HS-5 (cell line): ENCODE data around the gene DIAPH3.

Experiments used
- DNase-seq: peaks from one replicate; pipeline ENCODE4 v3.0.0-alpha.2; 2012; ENCODE audit warnings: low read depth

The DIAPH3 gene

DNA sequence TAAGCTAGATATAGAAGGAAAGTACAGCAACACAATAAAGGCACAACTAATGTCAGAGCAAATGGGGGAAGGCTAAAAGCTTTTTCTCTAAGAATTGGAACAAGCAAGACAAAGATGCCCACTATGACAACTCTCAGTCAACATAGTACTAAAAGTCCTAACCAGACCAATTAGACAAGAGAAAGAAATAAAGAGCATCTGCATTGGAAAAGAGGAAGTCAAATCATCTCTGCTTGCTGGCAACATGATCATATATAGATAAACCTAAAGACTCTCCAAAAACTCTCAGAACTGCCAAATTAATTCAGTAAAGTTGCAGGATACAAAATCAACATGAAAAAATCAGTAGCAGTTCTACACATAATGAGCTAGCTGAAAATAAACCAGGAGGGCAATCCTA lies 542.0 kb downstream of the DIAPH3 start:
- no peak for DNase-seq
